Ovary (tissue), 3 donors: Measurements from ENCODE around the gene SKI.

Source experiments
- CTCF ChIP-seq, 3 donors: fragments of 450-650 bp in 2 of 3; fragments of 200-600 bp in 1 of 3; IDR thresholded peaks; one replicate each; pipeline versions ENCODE4 v1.5.1 to v1.8.0; 2016 to 2022; ENCODE audit warnings: antibody characterized with exemption in 3 of 3, mild to moderate bottlenecking in 1 of 3
- EP300 ChIP-seq: sonication (generic); formaldehyde crosslinking; IDR thresholded peaks from one replicate; pipeline ENCODE4 v1.6.1; 2017; ENCODE audit warnings: antibody characterized with exemption
- POLR2A ChIP-seq: fragments of 450-650 bp; IDR thresholded peaks from one replicate; pipeline ENCODE4 v1.6.1; 2017; ENCODE audit warnings: antibody characterized with exemption, mild to moderate bottlenecking, moderate library complexity
- donor health status: DM: no; HTN: no; CAD: no.

- TF ChIP-seq POLR2A = no peak
- no peak for TF ChIP-seq CTCF (IDR thresholded peaks at IDR 0.05)
- TF ChIP-seq EP300 = no peak
Observed at GRCh38 chr1:2278591-2279209, 50.6 kb downstream of the SKI start.
